Upper lobe of right lung (tissue), 1 donor: Measurements from ENCODE around the gene NRBF2. TPM values are rescaled to one million over a fixed set of nuclear protein-coding genes. Genes with fewer than 3 reads are reported as not detected.
"Not testable (repeated sequence)": the region's sequence is repeated elsewhere in the genome, so short reads cannot be mapped to it uniquely, and the experiment has no call there.

Source experiments
- ATAC-seq: fragments of 200-7000 bp; cut with Tn5 transposase; one replicate; pipeline ENCODE4 v1.9.1; 2020; ENCODE audit warnings: mild to moderate bottlenecking, moderate library complexity
- DNase-seq: peaks from one replicate; pipeline ENCODE4 v3.0.0-alpha.2; 2020
- H3K27ac ChIP-seq: fragments of 200-600 bp; one replicate; pipeline ENCODE4 v1.8.0; 2022
- H3K27me3 ChIP-seq: fragments of 200-600 bp; one replicate; pipeline ENCODE4 v1.8.0; 2022; ENCODE audit warnings: mild to moderate bottlenecking
- H3K36me3 ChIP-seq: fragments of 200-600 bp; one replicate; pipeline ENCODE4 v1.8.0; 2022
- H3K4me1 ChIP-seq: fragments of 200-600 bp; one replicate; pipeline ENCODE4 v1.8.0; 2022
- H3K4me3 ChIP-seq: fragments of 200-600 bp; one replicate; pipeline ENCODE4 v1.8.0; 2022; ENCODE audit warnings: mild to moderate bottlenecking
- H3K9me3 ChIP-seq: fragments of 200-600 bp; one replicate; pipeline ENCODE4 v1.8.0; 2022
- CTCF ChIP-seq: fragments of 200-600 bp; IDR thresholded peaks from one replicate; pipeline ENCODE4 v1.8.0; 2022; ENCODE audit warnings: antibody characterized with exemption
- intact Hi-C: fragments of 100-400 bp; cut with DNase I; formaldehyde crosslinking; loops from one replicate; pipeline ENCODE4 v1.11.0; 2022
- total RNA-seq: library from RNA; stranded (reverse); fragmentation: NEBNext Ultra II Directional; extraction: Animal tissue kit (Norgen Biotek cat#: 25700); gene quantifications from one replicate; pipeline ENCODE4 v1.2.1, GENCODE V29; 2021
- donor health status: DM: no; HTN: yes; CAD: no; lungs with severe emphysema.

Gene NRBF2
- total RNA-seq, 1 donor from 2014 or later = 20.6 TPM

DNA sequence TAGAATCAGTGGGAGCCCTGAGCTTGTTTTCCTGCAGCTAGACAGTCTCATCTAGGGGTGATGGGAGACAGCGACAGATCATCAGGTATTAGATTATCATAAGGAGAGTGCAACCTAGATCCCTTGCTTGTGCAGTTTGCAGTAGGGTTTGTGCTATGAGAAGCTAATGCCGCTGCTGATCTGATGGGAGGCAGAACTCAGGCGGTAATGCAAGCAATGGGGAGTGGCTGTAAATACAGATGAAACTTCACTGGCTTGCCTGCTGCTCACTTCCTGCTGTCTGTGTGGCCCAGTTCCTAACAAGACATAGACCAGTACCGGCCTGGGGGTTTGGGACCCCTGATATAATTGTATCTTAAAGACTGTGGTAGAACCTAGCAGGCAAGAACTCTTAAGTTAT, 17.6 kb downstream of the NRBF2 start:
- ATAC-seq = no peak
- Histone ChIP-seq H3K9me3 (no peaks in the 10 kb centered on the region), H3K36me3 (peaks cover 46% of the 10 kb centered on the region), H3K4me3 (no peak overlapping the region), H3K27ac (no peak overlapping the region), H3K4me1 (peaks cover 10% of the 10 kb centered on the region), H3K27me3 (no peaks in the 10 kb centered on the region)
- intact Hi-C loops = no loop called here
- no peak for DNase-seq
- TF ChIP-seq CTCF = no peak

- H3K27ac ChIP-seq, H3K9me3 ChIP-seq, DNase-seq, ATAC-seq, H3K4me1 ChIP-seq, intact Hi-C loops, H3K27me3 ChIP-seq, H3K4me3 ChIP-seq: not testable (repeated sequence)
- H3K36me3 ChIP-seq = peaks cover 34% of the 10 kb centered on the region
Measured at GRCh38 chr10:63153868-63154545, 20.9 kb downstream of the NRBF2 start.

GRCh38 chr10:63154546-63155387, 21.6 kb downstream of the NRBF2 start:
- DNase-seq (no peak), ATAC-seq (no peak)
- intact Hi-C loops = no loop called here
- no peak overlapping the region for H3K27ac ChIP-seq
- no peaks in the 10 kb centered on the region for H3K27me3 ChIP-seq
- no peak for TF ChIP-seq CTCF
- H3K9me3 ChIP-seq = no peaks in the 10 kb centered on the region
- peaks cover 3% of the 10 kb centered on the region for H3K4me1 ChIP-seq
- H3K4me3 ChIP-seq = no peak overlapping the region
- H3K36me3 ChIP-seq = peaks cover 34% of the 10 kb centered on the region

- no peaks in the 10 kb centered on the region for H3K27me3 ChIP-seq
- no peak overlapping the region for H3K4me3 ChIP-seq
- no peaks in the 10 kb centered on the region for H3K9me3 ChIP-seq
- TF ChIP-seq CTCF = no peak
- peaks cover 3% of the 10 kb centered on the region for H3K4me1 ChIP-seq
- no peak for DNase-seq
- intact Hi-C loops = no loop called here
- peaks cover 34% of the 10 kb centered on the region for H3K36me3 ChIP-seq
- H3K27ac ChIP-seq = no peak overlapping the region
- ATAC-seq = peak; percentile 59
Measured at GRCh38 chr10:63155388-63156020, 22.4 kb downstream of the NRBF2 start.

GRCh38 chr10:63156236-63156635, 23.1 kb downstream of the NRBF2 start:
- no peak overlapping the region for H3K27ac ChIP-seq
- ATAC-seq = no peak
- no peak for TF ChIP-seq CTCF

More at GRCh38 chr10:63156236-63156635, 23.1 kb downstream of the NRBF2 start:
- Histone ChIP-seq H3K27me3 (no peaks in the 10 kb centered on the region), H3K4me3 (no peak overlapping the region), H3K36me3 (peaks cover 34% of the 10 kb centered on the region), H3K4me1 (peaks cover 3% of the 10 kb centered on the region), H3K9me3 (no peaks in the 10 kb centered on the region)
- intact Hi-C loops = no loop called here
- DNase-seq = no peak
